Fibroblast of skin of scalp (primary cell): ENCODE results near the gene NAB2. TPM values are rescaled to one million over a fixed set of nuclear protein-coding genes. Genes with fewer than 3 reads are reported as not detected.
"Not testable (repeated sequence)": the region's sequence is repeated elsewhere in the genome, so short reads cannot be mapped to it uniquely, and the experiment has no call there.

Source experiments
- DNase-seq: peaks from one replicate; pipeline ENCODE4 v3.0.0-alpha.2; 2013
- polyA plus RNA-seq, 2 experiments: library from polyadenylated mRNA; unstranded; fragments of 120-200 nt; gene quantifications; one replicate each; pipeline ENCODE4 v1.2.1, GENCODE V29; 2013; ENCODE audit not compliant: insufficient read length in 2 of 2

NAB2 gene, protein sequence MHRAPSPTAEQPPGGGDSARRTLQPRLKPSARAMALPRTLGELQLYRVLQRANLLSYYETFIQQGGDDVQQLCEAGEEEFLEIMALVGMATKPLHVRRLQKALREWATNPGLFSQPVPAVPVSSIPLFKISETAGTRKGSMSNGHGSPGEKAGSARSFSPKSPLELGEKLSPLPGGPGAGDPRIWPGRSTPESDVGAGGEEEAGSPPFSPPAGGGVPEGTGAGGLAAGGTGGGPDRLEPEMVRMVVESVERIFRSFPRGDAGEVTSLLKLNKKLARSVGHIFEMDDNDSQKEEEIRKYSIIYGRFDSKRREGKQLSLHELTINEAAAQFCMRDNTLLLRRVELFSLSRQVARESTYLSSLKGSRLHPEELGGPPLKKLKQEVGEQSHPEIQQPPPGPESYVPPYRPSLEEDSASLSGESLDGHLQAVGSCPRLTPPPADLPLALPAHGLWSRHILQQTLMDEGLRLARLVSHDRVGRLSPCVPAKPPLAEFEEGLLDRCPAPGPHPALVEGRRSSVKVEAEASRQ
- 31.3 TPM for polyA plus RNA-seq (2013, experiment 1 of 2; ENCODE audit: insufficient read length)
- 30.0 TPM for polyA plus RNA-seq (2013, experiment 2 of 2; ENCODE audit: insufficient read length)

DNA sequence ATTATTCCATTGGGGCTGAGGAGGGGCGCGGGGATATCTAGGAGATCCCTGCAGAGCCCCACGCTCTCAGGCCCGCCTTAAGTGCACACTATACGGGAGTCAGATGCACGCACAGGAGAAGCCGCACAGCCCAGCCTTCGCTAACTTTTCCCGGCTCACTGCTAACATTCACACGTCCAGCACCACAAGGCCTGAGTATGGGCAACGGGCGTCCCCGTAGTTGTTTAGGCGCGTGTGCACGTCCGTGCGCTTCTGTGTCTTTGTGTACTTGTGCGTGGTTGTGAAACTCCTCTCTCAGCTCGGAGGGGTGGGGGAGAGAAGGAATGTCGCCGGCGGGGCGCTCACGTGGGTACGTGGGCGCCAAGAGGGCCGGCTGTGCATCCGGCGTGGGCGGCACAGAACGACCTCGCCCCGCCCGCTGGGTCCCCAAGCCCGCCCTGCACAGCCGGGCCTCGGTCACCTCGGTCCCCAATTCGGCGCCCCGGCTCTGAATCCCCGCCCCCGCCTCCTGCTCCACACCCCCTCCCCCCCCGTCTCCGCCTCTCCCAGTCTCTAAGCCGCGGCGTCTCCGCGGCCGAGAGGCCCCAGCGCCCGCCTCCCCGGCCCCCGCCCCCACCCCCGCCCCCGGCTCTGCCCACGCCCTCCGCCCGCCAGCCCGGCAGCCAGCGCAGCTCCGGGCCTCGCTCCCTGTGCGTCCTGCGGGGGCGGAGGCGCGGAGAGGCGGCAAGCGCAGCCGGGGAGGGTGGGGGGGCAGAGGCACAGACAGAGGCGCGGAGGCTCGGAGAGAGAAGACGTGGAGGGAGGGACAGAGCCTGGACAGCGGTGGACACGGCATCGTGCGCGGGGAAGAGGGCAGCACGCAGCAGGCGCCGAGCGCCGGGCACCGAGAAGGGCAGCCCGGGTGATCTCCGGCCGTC, at the start of gene NAB2:
TSS of gene NAB2 (plus strand) at position 761 of the 917 bp plus-strand sequence. CDS start 158 bp downstream, outside the sequence.
- peak; percentile 97 for DNase-seq

DNA sequence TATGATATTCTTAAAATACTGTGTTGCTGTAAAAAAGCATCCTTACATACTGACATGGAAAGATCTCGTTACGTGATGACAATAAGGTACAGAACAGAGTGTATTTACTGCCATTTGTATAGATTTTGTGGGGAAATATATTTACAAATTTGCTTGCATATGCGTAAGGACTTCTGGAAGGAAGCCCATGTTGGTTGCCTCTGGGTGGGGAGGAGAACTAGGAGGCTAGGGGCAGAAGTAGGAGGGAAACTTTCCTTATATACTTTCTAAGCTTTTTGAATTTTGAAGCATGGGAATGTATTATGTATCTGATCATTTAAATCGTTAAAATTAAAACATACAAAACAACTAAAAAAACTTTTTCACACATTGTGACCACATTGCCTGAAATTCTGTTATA, 48.7 kb upstream of the NAB2 start:
- no peak for DNase-seq

DNA sequence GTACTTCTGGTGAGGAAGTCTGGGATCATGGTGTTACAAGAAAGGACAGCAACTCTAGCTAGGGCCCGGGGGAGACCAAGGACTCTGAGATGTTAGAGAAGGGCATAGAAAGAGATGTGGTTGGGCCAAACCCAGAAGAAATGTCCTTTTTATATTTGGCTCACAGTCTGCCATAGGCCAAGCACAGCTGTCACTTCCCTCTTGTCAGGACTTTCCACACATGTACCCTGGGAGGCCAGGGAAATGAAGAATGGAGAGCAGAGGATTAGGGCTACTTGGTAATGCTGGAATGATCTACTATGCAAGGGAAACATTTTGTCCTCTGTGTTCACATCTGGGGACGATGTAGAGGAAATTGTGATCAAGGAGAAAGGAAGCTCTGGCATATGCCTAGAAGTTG, 48.2 kb upstream of the NAB2 start:
- no peak for DNase-seq

DNA sequence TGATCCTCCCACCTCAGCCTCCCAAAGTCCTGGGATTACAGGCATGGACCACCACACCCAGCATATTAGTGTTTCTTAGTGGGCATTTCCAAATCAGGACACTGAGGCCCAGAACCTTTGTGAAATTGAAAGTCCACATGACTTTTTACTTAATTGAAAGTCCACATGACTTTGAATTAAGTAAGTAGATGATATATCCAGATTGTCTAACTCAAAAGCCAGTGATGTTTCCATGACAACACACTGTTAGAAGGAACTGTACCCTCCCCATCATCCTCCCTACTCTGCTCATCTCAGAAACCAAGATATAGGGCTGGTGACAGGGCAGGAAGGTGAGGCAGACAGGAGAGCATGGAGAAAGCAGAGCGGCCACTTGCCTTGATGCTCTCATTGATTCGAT, 46.2 kb upstream of the NAB2 start:
- DNase-seq = no peak

DNA sequence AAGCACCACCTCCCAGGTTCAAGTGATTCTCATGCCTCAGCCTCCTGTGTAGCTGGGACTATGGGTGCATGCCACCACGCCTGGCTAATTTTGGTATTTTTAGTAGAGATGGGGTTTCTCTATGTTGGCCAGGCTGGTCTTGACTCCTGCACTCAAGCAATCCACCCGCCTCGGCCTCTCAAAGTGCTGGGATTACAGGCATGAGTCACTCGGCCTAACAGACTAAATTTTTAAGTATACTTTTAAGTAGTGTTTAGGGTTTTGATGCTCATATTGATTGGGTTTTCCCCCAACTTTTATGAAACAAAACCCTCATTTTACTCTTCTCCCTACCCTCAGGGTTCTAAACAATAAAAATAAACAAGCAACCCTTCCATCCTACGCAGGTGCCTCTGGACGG, 44.4 kb upstream of the NAB2 start:
- DNase-seq = no peak

DNA sequence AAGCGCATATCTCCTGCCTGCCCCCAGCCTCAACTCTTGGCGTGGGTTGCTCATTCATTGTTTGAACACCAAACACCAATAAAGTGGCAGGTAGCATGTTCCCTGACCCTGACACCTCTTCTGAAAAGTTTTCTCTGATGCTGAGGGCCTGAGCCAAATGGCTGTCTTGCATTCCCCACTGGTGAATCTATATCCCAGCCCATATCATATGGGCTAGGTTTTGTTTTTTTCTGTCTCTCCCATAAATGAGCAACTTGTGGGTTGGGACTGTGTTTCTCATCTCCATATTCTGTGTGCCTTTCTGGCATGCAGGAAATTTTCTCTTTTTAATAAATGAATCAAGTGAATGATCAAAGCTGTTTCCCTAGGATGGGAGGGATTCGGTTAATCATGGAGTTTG, 44.0 kb upstream of the NAB2 start:
- DNase-seq = no peak

DNA sequence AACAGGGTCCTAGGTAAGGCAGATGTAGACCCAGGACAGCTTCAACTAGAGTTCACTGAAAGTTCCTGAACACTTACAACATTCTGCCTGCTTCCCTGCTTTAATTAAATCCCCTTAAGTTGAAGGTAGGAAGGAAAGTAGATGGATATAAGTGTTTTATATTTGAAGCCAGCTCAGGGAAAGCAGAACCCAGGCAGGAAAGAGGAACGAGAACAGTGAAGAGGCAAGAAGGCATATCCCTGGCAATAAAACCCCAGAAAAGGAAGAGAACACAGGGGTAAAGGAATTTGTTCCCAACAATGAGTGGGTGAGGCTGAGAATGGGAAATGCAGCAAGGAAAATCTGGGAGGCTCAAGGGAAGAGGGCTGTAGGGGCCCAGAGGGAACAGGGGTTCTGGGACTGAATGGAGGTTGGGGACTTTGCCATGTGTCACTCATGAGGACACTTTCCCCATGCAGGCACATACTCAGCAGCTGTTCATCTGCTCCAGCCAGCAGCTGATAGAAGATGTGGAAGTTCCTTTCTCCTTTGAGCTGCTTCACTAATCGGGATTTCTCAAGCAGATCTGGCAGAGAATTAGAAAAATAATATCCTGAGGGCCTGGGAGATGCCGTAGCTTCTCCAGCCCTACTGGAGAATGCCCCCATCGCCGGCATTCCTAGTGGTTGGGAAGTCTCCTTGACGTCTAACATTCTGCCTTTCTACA, 42.7 kb upstream of the NAB2 start:
- DNase-seq = no peak

DNA sequence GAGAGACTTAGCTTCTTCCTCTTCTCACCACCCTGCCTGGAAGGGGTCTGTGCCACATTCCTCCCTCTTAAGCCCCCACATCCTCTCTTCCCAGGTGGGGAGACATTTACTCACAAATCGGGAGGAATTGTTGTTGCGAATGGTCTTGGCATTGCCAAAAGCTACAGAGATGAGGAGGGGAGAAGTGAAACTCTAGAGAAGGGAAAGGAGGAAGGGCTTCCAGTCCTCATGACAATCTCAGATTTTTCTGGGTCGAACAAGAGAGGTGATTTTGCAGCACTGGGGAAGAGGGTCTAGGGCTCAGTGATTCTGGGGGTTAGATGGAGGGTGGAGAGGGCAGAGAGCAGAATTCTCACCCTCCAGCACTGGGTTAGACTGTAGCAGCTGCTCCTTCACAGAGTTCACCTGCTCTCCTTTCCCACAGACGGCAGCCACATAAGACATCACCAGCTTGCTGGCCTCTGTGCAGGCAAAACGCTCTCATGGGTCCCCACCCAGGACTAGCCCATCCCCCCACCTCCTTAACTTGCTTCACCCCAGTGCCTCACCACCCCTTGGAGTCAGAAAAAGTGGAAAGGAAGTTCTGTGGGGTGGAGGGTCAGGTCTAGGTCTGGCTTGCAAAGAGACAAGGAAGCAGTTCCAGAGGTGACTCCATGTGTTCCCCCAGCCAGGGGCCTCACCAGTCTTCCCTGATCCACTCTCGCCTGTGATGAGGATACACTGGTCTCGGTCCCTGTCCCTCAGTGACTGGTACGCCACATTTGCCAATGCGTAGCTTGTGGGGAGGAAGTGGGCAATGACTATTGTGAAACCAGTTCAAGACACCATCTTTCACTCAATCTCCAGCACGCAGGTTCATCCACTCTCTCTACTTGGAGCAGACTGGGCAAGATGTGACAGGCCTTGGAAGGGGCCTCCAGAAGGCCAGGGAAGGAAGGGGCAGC, 41.7 kb upstream of the NAB2 start:
- no peak for DNase-seq

DNA sequence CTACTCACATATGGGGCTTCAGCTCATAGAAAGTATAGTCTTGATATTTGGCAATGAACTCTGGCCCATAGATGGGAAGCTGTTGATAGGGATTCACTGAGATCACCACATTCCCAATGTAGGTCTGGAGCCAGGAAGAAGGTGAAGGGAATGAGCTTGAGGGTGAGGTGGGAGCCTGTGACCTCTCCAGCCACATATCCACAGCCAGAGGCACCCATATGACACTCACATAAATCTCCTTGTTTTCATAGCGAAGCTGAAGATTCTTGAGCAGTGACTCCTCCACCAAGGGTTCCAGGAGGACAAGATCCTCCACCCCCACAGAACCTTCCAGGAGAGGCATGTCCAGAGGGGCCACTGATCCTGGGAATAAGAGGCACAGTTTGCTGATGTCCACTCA, 40.9 kb upstream of the NAB2 start:
- peak; percentile 7 for DNase-seq

DNA sequence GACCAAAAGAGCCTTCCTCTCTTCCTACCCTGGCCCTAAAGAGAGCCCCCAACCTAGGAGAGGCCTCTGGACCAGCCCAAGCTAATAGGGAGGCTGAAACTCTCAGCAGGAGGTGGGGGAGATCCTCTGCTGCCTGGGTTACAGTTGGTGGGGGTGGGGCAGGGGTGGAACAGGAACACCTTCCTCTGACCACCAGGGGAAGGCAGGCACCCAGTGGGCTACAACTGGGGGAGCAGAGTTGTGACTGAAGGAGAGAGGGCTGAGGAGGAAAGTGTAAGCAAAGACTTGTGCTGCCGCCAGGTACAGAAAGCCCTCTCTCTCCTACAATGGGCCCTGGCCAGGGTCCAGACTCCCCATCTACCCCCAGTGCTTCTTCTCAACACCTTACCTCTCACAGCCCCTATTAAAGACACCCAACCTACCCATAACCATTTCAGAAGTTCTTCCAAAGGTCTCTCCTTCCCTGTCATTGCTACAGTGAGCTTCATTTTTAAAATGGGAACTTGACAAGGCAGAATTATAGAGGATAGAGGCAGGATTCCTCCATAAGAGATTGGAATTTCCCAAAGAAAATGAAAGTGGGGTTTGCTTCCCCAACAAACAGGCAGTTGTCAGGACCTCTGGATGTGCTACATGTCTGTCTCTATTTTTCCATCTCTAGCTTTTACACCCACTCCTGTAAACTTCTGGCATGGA, 40.3 kb upstream of the NAB2 start:
- no peak for DNase-seq

DNA sequence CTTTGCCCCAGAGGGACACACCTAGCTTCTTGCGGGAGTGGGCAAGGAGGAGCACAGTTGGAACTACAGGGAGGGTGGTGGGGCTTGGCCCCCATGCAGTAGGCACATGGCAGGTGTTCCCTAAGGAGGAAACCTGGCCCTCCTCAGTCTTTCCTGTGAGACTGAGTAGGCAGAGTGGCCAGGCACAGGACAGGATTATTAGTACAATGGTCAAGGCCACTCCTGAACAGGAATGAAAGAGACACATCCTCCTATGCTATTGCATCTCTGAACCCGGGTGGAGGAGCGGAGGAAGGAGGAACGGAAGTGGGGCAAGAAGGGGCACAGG, 39.8 kb upstream of the NAB2 start:
- no peak for DNase-seq

DNA sequence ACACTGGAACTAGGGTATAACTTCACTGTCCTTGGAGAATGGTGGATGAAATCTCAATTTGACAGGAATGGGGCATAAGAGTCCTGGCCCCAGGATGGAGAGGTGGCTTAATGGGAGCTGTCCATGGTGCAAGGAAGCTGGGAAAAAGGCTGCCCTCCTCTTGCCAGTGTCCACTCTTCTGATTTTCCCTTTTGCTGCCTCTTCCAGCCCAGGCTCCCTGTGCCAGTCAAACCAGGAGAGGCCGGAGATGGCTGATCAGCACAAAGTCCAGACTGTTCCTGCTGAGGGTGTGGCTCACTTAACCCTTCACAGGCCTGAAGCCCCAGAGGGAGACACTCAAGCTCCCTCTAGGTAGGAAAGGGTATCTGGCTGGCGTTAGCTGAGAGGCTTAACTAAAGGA, 39.0 kb upstream of the NAB2 start, which contains the start of gene MYO1A:
TSS of gene MYO1A (minus strand) at position 240 of the 400 bp plus-strand sequence. CDS start 1,806 bp downstream, outside the sequence.
- DNase-seq = peak; percentile 8

DNA sequence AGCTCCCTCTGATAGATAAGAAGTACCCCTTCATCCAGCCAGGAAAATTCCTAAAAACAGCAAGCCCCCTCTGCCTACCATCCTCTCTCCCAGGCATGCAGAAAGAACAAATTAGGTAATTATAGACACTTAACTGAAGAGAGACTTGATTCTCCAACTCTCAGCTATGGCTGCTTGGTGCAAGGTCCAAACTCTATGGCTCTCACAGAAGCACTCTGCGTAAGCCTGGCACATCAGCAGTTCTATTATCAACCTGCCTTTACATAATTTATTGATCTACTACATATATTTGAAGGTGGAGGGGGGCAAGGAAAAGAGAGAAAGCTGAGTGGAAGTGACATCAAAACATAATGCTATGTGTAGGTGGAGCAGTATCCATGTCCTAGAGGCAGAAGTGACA, 37.9 kb upstream of the NAB2 start:
- DNase-seq = no peak

DNA sequence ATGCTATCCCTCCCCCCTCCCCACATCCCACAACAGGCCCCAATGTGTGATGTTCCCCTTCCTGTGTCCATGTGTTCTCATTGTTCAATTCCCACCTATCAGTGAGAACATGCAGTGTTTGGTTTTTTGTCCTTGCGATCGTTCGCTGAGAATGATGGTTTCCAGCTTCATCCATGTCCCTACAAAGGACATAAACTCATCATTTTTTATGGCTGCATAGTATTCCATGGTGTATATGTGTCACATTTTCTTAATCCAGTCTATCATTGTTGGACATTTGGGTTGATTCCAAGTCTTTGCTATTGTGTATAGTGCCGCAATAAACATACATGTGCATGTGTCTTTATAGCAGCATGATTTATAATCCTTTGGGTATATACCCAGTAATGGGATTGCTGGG, 35.8 kb upstream of the NAB2 start:
- DNase-seq = not testable (repeated sequence)

DNA sequence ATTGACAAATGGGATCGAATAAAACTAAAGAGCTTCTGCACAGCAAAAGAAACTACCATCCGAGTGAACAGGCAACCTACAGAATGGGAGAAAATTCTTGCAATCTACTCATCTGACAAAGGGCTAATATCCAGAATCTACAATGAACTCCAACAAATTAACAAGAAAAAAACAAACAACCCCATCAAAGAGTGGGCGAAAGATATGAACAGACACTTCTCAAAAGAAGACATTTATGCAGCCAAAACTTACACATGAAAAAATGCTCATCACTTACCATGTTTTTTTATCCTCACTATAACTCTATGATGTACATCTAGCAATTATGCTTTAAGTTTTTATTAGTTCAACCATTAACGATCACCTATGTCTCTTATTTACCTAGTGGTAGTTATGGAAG, 35.0 kb upstream of the NAB2 start:
- DNase-seq = not testable (repeated sequence)

DNA sequence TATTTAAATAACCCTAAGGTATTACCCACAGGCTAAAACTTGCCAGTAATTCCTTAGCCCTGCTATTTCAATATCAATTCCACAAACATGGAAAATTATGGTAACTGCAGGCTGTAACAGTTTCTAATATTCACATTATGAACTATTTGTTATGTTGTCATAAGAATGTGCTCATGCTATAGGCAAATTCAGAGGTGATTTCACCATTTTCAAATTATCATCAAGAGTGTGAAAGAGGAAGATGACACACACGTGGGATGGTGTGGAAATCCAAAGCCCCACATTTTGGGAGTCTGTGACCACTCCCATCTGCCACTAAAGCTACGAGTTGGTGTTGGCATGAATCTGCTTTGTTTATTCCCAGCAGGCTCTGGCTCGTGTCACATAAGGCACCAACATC, 33.1 kb upstream of the NAB2 start:
- peak; percentile 3 for DNase-seq

DNA sequence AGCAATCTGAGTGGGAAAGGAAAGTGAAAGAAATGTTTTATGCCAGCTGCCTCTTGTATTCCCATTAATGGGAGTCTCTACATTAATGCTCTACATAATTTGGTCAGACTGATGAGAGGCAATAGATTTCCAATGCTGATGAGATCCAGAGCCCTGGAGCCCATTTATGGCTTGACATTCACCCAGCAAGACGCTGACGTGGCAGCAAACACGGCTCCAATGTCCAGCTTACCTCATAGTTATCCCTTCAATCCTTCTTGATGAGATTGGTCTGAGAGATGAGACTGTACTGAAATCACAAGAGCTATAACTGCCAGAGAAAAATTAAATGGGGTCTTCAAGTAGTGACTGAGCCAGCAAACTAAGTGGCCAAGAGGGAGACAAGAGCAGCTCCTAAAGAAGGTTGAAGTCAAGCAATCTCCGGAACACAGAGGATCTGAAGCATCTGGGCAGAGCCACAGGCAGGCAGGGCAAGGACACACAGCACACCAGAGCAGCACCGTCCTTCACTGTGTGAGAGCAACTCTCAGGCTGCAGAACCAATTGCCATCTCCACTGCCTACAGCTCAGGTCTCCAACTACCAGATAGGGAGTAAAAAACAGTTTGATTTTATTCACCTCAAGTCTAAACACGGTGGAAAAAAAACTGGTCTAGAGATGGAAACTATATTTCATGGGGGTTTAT, 31.7 kb upstream of the NAB2 start:
- no peak for DNase-seq

DNA sequence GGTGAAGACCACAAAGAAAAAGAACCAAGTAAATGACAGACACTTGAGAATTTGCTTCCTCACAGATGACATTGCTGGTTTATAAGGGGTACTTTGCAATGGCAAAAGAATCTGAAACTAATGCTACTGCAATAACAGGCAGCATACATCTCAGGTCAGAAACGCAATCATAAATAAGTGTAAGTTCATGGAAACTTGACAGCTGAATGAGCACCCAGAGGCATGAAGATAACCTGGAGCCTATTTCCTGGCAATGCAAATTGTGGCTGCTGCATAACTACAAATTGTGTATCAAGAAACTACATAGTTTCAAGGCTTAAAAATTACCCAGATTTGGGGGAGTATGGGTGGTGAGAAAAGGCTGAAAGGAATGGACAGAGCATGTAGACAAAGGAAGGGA, 30.5 kb upstream of the NAB2 start:
- DNase-seq = no peak

DNA sequence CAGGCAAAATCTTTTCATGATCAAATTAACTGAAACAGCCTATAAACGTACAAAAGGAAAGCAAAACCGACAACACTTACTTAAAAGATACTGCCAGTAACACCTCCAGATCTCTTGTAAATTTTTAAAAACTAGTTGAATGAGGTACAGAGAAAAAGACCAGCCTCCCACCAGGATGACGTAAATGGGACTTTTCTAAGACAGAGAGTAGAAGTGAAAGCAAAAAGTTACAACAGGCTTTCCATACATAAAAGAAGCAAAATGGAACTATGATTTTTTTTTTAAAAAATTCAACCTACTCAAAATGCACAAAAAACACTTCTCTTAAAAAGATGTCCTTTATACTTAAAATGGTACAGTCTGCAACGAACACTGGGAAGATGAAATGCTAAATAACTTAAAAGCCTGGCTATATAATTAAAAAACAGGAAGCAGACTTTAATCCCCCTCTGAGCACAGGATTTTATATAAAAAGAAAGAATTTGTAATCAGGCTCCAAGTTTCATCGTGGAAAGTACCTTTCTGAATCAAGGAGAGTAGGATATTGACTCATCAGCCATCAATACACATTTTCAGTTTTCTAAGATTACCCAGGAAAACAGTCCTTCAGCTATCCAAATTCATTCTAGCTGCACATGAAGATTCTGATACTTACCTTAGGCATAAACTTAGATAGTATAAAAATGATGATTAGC, 24.8 kb upstream of the NAB2 start:
- no peak for DNase-seq

DNA sequence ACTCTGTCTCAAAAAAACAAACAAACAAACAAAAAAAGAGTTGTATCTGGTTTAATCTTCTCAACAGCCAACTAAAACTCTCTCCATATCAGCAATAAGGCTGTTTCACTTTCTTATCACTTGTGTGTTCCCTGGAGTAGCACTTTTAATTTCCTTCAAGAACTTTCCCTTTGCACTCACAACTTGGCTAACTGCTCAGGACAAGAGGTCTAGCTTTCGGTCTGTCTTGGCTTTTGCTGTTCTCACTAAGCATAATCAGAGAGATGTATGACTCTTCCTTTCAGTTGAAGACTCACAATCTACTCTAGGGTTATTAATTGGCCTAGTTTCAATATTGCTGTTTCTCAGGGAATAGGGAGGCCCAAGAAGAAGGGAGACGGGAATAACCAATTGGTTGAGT, 22.7 kb upstream of the NAB2 start:
- DNase-seq = no peak
